NCI-H187 treated with DMSO at 0.1 percent for 48 hours (cell line): ENCODE results near the gene AAK1.
"Not testable (repeated sequence)": the region's sequence is repeated elsewhere in the genome, so short reads cannot be mapped to it uniquely, and the experiment has no call there.

Source experiments
- DNase-seq: peaks from one replicate; lab custom pipeline; 2025; lab: John Stamatoyannopoulos, UW

The AAK1 gene

DNA sequence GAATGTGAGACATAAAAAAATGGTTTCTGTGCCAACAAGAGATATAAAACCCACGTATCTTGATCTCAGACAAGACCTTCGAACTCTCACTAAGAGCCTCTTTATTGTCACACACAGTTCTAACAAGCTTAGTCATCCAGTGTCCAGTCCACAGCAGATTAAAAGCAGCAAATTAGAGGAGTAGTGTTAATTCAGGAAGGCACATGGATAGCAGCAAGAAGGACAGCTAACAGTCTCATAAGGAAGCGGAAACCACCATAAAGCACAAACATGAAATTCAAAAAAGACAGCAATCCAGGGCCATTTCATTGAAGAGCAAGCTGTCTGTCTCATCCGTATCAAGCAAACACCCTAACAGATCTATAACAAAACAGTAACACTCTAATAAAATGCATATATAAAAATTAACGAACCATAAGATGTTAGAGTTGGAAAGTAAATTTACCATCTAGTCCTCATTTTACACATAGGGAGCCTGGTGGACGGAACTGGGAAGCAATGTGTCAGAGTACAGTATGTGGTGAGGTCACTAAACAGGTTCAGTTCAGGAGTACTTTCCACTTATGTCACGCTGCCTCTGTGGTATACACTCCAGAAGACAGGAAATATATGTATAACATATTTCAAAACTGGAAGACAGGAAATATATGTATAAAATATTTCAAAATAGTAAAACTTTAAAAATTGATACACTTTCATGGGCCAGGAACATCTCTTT lies 18.3 kb downstream of the AAK1 start:
- no peak for DNase-seq

GRCh38 chr2:69624611-69625010 lies 18.9 kb downstream of the AAK1 start:
- DNase-seq = no peak

- DNase-seq = no peak
These were observed 19.4 kb downstream of the AAK1 start for GRCh38 chr2:69624131-69624530.

GRCh38 chr2:69623236-69623635 lies 20.3 kb downstream of the AAK1 start:
- no peak for DNase-seq

DNA sequence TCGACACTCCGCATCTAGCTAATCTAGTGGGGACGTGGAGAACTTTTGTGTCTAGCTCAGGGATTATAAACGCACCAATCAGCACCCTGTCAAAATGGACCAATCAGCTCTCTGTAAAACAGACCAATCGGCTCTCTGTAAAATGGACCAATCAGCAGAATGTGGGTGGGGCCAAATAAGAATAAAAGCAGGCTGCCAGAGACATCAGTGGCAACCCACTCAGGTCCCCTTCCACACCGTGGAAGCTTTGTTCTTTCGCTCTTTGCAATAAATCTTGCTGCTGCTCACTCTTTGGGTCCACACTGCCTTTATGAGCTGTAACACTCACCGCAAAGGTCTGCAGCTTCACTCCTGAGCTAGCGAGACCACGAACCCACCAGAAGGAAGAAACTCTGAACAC lies 20.7 kb downstream of the AAK1 start:
- not testable (repeated sequence) for DNase-seq

GRCh38 chr2:69622017-69622540 lies 21.5 kb downstream of the AAK1 start:
- not testable (repeated sequence) for DNase-seq

DNA sequence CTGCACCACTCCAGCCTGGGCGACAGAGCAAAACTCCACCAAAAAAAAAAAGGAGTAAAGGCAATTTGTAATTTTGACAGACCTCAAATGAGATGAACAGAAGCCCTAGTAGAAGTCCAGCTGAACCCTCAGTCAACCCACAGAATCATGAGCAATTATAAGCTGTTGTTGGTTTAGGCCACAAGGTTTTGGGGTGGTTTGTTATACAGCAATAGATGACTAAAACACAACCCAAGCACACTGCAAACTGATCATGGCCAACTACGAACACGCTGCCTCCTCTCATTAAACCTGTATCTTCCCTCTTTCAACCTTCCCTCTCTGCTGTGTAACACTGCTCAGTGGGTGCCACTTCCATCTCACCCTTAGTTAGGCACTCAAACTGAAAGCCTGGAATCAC lies 22.1 kb downstream of the AAK1 start:
- DNase-seq = no peak

DNA sequence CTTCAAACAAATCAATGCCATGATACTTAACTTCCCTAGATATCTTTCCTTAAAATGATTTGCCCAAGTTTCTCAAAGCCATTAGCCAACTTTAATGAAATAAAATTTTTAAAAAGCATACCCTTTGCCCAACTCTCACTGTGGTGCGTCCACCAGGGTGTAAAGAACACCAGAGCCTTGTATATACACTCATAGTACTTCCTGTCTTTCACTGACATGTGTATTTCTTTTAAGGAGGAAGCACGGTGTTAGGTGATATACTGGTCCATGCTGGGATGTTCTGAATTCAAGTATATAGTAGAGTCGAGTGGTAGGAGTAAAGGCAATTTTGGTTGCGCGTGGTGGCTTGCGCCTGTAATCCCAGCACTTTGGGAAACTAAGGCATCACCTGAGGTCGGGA lies 22.7 kb downstream of the AAK1 start:
- DNase-seq = no peak

DNA sequence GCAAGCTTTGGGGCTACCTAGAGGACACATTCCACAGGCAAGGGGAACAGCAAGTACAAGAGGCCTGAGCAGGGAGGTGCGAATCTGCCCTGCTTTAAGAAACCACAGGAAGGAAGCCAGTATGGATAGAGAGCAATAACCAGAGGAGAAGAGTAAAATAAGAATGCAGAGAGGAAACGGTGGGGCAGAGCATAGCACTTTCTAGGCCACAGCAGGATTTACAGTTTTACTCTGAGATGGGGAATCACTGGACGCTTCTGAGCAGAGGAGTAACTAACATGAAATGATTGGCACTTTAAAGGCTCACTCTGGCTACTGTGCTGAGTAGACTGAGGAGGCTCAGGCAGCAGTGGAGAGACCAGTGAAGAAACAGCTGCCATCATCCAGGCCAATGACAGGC lies 23.8 kb downstream of the AAK1 start:
- no peak for DNase-seq

- DNase-seq = no peak
These were observed 25.2 kb downstream of the AAK1 start for GRCh38 chr2:69618362-69618761.

DNA sequence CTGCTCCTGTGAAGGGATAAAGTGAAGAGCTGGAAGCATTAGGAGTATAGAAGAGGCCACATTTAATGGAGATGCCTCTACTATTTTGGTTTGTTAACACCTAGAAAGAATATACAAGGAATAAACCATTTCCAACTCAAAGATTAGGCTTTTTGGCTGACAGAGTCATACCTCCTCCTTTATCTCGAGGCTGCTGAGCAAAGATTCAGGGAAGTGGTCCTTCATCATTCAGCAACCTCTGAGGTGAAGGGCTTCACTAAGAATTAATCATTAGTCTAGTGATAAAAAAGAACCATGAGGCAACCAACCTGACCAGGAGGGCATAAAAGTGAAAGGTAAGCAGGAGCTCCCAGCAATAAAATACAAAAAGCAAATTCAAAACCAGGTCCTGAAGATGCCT lies 25.8 kb downstream of the AAK1 start:
- DNase-seq = no peak

GRCh38 chr2:69616755-69617154 lies 26.8 kb downstream of the AAK1 start:
- DNase-seq = no peak

DNA sequence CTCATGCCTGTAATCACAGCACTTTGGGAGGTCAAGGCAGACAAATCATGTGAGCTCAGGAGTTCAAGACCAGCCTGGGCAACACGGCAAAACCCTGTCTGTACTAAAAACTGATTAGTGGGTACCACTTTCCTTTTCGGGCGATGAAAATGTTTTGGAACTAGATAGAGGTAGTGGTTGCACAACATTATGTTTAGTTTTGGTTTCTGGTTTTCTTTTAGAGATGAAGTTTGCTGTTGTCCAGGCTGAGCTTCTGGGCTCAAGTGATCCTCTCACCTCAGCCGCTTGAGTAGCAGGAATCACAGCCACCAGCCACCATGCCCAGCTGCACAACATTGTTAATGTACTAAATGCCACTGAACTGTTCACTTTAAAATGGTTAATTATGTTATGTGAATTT lies 27.6 kb downstream of the AAK1 start:
- DNase-seq = no peak

- no peak for DNase-seq
These were observed 28.4 kb downstream of the AAK1 start for GRCh38 chr2:69615078-69615625.

DNA sequence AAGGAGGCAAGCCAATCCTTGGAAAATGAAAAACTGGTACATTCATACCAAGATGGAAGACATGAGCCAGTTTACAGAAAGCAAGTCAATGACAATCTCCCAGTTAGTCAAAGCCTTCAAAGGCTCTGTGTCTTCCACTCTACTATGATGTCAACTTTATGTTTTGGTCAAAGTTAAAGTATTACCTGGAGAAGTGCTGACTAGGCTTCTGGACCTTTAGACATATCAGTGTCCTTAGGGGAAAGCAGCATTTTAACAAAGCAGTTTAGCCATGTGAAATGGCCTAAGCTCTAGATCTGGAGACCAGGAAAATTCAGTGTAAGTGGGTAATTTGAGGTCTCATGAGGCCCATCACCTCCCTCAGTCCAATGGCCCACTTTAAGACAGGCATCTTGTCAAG lies 30.8 kb downstream of the AAK1 start:
- DNase-seq = no peak

DNA sequence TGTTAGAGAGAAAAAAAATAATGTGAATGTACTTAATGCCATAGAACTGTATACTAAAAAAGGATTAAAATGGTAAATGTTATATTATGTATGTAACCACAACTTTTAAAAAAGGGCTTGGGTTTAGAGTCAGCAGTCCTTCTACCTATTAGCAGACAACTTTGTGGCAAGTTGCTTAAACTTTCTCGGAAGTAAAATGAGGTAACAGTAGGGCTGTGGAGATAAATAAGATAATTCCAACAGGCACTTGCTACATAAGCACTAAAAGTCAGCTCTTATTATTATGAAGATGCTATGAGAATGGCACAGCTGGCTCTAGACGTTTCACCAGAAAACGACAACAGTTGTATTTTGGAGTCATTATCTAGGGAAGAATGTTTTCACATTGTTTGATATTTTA lies 31.3 kb downstream of the AAK1 start:
- no peak for DNase-seq

GRCh38 chr2:69608109-69608508 lies 35.4 kb downstream of the AAK1 start:
- no peak for DNase-seq

DNA sequence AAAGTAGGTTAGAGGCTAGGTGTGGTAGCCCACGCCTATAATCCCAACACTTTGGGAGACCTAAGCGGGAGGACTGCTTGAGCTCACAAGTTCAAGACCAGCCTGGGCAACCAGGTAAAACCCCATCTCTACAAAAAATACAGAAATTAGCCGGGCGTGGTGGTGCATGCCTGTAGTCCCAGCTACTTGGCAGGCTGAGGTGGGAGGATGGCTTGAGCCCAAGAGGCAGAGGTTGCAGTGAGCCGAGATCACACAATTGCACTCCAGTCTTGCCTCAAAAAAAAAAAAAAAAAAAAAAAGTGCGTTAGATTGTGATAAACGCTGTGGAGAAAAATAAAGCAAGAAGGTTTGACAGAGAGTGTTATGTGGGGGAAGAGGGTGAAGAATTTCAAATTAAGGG lies 36.8 kb downstream of the AAK1 start:
- DNase-seq = not testable (repeated sequence)

- DNase-seq = no peak
These were observed 38.3 kb downstream of the AAK1 start for GRCh38 chr2:69605284-69605683.

DNA sequence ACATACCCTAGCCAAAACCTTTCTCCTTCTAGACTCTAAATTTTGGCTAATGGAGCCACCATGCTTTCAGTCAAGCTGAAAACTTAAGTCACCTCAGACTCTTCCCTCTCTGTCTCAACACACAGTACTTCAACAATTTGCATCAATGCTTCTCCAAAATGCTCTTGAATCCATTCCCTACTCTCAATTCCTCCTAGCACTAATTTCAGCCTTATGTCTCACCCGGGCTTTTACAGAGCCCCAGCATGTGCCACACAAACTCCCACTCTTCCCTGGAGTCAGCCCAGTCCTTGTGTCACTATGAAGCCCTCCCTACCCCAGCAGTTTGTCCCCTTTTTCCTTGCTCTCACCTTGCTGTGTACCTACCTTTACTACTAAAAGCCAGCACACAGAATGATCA lies 38.7 kb downstream of the AAK1 start:
- no peak for DNase-seq

DNA sequence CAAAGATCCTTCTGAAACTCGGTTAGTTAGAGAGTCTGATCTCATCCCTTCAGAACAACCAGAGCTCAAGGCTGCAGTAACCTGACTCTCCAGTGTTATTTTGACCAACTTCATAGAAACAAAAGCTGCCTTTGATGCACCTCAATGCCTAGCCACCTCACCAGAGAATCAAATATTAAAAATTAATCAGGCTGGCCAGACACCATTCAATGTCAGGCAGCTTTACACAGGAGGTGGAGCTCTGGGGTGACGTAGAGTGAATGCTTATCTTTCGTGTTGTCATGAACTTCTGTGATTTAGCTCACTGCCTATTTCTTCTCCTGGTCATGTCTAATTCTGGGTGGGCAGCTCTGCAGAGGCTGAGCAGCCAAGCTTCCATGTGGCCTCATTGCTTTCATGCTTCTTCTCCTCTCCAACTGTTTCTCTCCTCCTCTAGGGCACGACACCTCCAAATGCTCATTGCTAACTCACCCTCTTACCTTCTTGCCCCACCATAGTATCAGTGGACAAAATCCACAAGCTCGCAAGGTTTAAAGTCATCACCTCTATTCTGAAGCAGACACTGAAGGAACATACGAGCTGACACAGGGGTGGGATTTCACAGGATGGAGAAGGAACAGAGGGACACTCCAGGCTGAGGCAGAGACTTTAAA lies 39.4 kb downstream of the AAK1 start:
- DNase-seq = no peak

GRCh38 chr2:69603146-69603743 lies 40.3 kb downstream of the AAK1 start:
- no peak for DNase-seq

GRCh38 chr2:69601179-69601612 lies 42.3 kb downstream of the AAK1 start:
- DNase-seq = no peak
